ENCODE results near the gene MSANTD3. TPM values are rescaled to one million over a fixed set of nuclear protein-coding genes. Genes with fewer than 3 reads are reported as not detected.

MSANTD3 gene
- total and polyA plus RNA-seq, 9 of the 15 experiments (the other 6 are each of a cell fraction or from before 2014, with no cell fraction given), result 9.4 to 28.7 (median 22.3) TPM

DNA sequence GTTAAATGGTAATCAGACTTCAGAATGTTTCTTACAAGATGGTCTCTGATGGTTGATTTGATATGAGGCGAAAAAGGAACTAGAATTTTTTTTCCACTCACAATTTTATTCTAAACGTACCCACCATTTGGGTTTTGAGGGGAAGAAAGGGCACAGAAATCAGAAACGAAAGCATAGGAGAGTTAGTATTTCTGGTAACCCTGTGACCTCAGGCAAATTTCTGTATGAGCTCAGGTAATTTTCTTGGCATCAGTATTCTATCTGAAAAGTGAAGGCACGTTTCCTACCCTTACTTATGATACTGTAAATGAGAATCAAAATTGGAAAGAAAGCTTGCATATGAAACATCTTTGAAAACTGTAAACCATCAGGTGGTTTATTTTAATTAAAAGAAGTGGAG, 72.5 kb downstream of the MSANTD3 start (continued):
- TF ChIP-seq POLR2G (IDR thresholded peaks at IDR 0.05; ENCODE audit: low read depth, low read length) (no peak), MYBL2 (IDR thresholded peaks at IDR 0.05; ENCODE audit: low read depth) (no peak), MYBL2 (CRISPR knock-in tag; IDR thresholded peaks at IDR 0.05; ENCODE audit: borderline replicate concordance) (no peak), ZBTB17 (CRISPR knock-in tag; IDR thresholded peaks at IDR 0.05) (no peak), NR2C2 (CRISPR knock-in tag; IDR thresholded peaks at IDR 0.05) (no peak), NR2C2 (tag; IDR thresholded peaks at IDR 0.05) (no peak), MIER1 (IDR thresholded peaks at IDR 0.05; ENCODE audit: low read depth) (no peak), CCNT2 (IDR thresholded peaks at IDR 0.05; ENCODE audit: borderline replicate concordance, extremely low read depth, insufficient read length, low read depth, low read length) (no peak), MBD2 (IDR thresholded peaks at IDR 0.05; ENCODE audit: borderline replicate concordance, low read depth) (no peak)
- TF ChIP-seq, protein P1, sequence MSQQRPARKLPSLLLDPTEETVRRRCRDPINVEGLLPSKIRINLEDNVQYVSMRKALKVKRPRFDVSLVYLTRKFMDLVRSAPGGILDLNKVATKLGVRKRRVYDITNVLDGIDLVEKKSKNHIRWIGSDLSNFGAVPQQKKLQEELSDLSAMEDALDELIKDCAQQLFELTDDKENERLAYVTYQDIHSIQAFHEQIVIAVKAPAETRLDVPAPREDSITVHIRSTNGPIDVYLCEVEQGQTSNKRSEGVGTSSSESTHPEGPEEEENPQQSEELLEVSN (IDR thresholded peaks at IDR 0.05; ENCODE audit: borderline replicate concordance in 1 of 2, extremely low read depth in 1 of 2, insufficient read depth in 1 of 2, insufficient read length in 1 of 2, low read depth in 1 of 2, low read length in 1 of 2, poor library complexity in 1 of 2, severe bottlenecking in 1 of 2), result no peak
- TF ChIP-seq, protein P2, sequence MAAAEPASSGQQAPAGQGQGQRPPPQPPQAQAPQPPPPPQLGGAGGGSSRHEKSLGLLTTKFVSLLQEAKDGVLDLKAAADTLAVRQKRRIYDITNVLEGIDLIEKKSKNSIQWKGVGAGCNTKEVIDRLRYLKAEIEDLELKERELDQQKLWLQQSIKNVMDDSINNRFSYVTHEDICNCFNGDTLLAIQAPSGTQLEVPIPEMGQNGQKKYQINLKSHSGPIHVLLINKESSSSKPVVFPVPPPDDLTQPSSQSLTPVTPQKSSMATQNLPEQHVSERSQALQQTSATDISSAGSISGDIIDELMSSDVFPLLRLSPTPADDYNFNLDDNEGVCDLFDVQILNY (CRISPR knock-in tag; IDR thresholded peaks at IDR 0.05), result no peak

Measured in K562 (cell line).